DLD1 (cell line): ENCODE measurements around the gene NSL1.
"Not testable (repeated sequence)": the region's sequence is repeated elsewhere in the genome, so short reads cannot be mapped to it uniquely, and the experiment has no call there.

Experiments used
- in situ Hi-C: cut with HindIII; loops from 2 replicates; pipeline ENCODE4 v1.10.0; 2017; ENCODE audit warnings: low sequenced_read_pairs

Gene NSL1

GRCh38 chr1:212783976-212784375, 7.6 kb downstream of the NSL1 start:
- in situ Hi-C loops, result loop anchor here (10.0 kb wide), 2 partner anchors 109 to 319 kb away; no protein-coding TSS in a partner anchor

- in situ Hi-C loops, result loop anchor here (10.0 kb wide), 2 partner anchors 108 to 318 kb away; no protein-coding TSS in a partner anchor
Measured at GRCh38 chr1:212782422-212783154, 9.0 kb downstream of the NSL1 start.

- in situ Hi-C loops, result loop anchor here (10.0 kb wide), 2 partner anchors 106 to 316 kb away; no protein-coding TSS in a partner anchor
Measured at GRCh38 chr1:212781225-212781624, 10.4 kb downstream of the NSL1 start.

GRCh38 chr1:212780759-212781158, 10.8 kb downstream of the NSL1 start:
- in situ Hi-C loops, result loop anchor here (10.0 kb wide), 2 partner anchors 106 to 316 kb away; no protein-coding TSS in a partner anchor

GRCh38 chr1:212779086-212779485, 12.5 kb downstream of the NSL1 start:
- in situ Hi-C loops, result not testable (repeated sequence)

- in situ Hi-C loops, result no loop called here
Measured at GRCh38 chr1:212777151-212777550, 14.4 kb downstream of the NSL1 start.

- in situ Hi-C loops, result no loop called here
Measured at GRCh38 chr1:212775241-212775640, 16.3 kb downstream of the NSL1 start.

GRCh38 chr1:212774584-212774983, 17.0 kb downstream of the NSL1 start:
- in situ Hi-C loops, result no loop called here

GRCh38 chr1:212773011-212773410, 18.6 kb downstream of the NSL1 start:
- in situ Hi-C loops, result no loop called here

GRCh38 chr1:212771341-212771740, 20.2 kb downstream of the NSL1 start:
- in situ Hi-C loops, result no loop called here

GRCh38 chr1:212769459-212770167, 22.0 kb downstream of the NSL1 start:
- in situ Hi-C loops, result no loop called here

GRCh38 chr1:212766825-212767224, 24.8 kb downstream of the NSL1 start:
- in situ Hi-C loops, result not testable (repeated sequence)

GRCh38 chr1:212764718-212765281, 26.8 kb downstream of the NSL1 start:
- in situ Hi-C loops, result not testable (repeated sequence)

GRCh38 chr1:212762839-212763238, 28.7 kb downstream of the NSL1 start:
- in situ Hi-C loops, result no loop called here

GRCh38 chr1:212762234-212762633, 29.3 kb downstream of the NSL1 start:
- in situ Hi-C loops, result no loop called here

- in situ Hi-C loops, result no loop called here
Measured at GRCh38 chr1:212760126-212760823, 31.3 kb downstream of the NSL1 start.

- in situ Hi-C loops, result no loop called here
Measured at GRCh38 chr1:212759683-212760082, 31.9 kb downstream of the NSL1 start.

GRCh38 chr1:212754680-212755079, 36.9 kb downstream of the NSL1 start:
- in situ Hi-C loops, result no loop called here

GRCh38 chr1:212754193-212754592, 37.4 kb downstream of the NSL1 start:
- in situ Hi-C loops, result no loop called here

GRCh38 chr1:212753749-212754148, 37.8 kb downstream of the NSL1 start:
- in situ Hi-C loops, result no loop called here

- in situ Hi-C loops, result no loop called here
Measured at GRCh38 chr1:212752934-212753497, 38.6 kb downstream of the NSL1 start.
